ENCODE results near the gene CCDC198. TPM values are rescaled to one million over a fixed set of nuclear protein-coding genes. Genes with fewer than 3 reads are reported as not detected.

CCDC198 gene
- total RNA-seq, 4 donors from 2014 or later: not detected

- DNase-seq (ENCODE audit: low spot score in 2 of 2): no peak
- no peak overlapping the region for H3K4me3 ChIP-seq
- H3K4me1 ChIP-seq: no peaks in the 10 kb centered on the region
- H3K27ac ChIP-seq: no peak overlapping the region
- H3K27me3 ChIP-seq: no peaks in the 10 kb centered on the region
- H3K9me3 ChIP-seq: no peaks in the 10 kb centered on the region
- no peaks in the 10 kb centered on the region for H3K36me3 ChIP-seq
- TF ChIP-seq EP300 (IDR thresholded peaks at IDR 0.05) (no peak), POLR2A (IDR thresholded peaks at IDR 0.05) (no peak), POLR2AphosphoS5 (IDR thresholded peaks at IDR 0.05) (no peak), CTCF (IDR thresholded peaks at IDR 0.05) (no peak)
These were observed 8.0 kb downstream of the CCDC198 start for GRCh38 chr14:57485635-57486034.

- no peak for DNase-seq (ENCODE audit: low spot score in 2 of 2)
- WGBS: 50% methylated on average over 3 of the region's 3 CpGs
- no peaks in the 10 kb centered on the region for H3K27me3 ChIP-seq
- no peaks in the 10 kb centered on the region for H3K4me1 ChIP-seq
- H3K9me3 ChIP-seq: no peaks in the 10 kb centered on the region
- H3K4me3 ChIP-seq: no peak overlapping the region
- no peaks in the 10 kb centered on the region for H3K36me3 ChIP-seq
- H3K27ac ChIP-seq: no peak overlapping the region
- TF ChIP-seq CTCF (IDR thresholded peaks at IDR 0.05) (no peak), EP300 (IDR thresholded peaks at IDR 0.05) (no peak), POLR2A (IDR thresholded peaks at IDR 0.05) (no peak), POLR2AphosphoS5 (IDR thresholded peaks at IDR 0.05) (no peak)
These were observed 11.5 kb downstream of the CCDC198 start for GRCh38 chr14:57482120-57482519.

GRCh38 chr14:57480051-57480450, 13.6 kb downstream of the CCDC198 start:
- 78% methylated on average over 1 of the region's 1 CpG for whole genome bisulfite sequencing
- no peaks in the 10 kb centered on the region for H3K27me3 ChIP-seq
- DNase-seq (ENCODE audit: low spot score in 2 of 2): no peak
- H3K9me3 ChIP-seq: no peaks in the 10 kb centered on the region
- no peaks in the 10 kb centered on the region for H3K4me1 ChIP-seq
- no peak for TF ChIP-seq POLR2AphosphoS5 (IDR thresholded peaks at IDR 0.05)
- no peak for TF ChIP-seq CTCF (IDR thresholded peaks at IDR 0.05)
- no peak for TF ChIP-seq POLR2A (IDR thresholded peaks at IDR 0.05)
- no peak for TF ChIP-seq EP300 (IDR thresholded peaks at IDR 0.05)
- H3K36me3 ChIP-seq: no peaks in the 10 kb centered on the region
- no peak overlapping the region for H3K4me3 ChIP-seq
- H3K27ac ChIP-seq: no peak overlapping the region

- Histone ChIP-seq H3K36me3 (no peaks in the 10 kb centered on the region), H3K4me3 (no peak overlapping the region), H3K9me3 (no peaks in the 10 kb centered on the region), H3K27me3 (no peaks in the 10 kb centered on the region), H3K4me1 (no peaks in the 10 kb centered on the region), H3K27ac (no peak overlapping the region)
- TF ChIP-seq EP300 (IDR thresholded peaks at IDR 0.05): no peak
- no peak for TF ChIP-seq POLR2AphosphoS5 (IDR thresholded peaks at IDR 0.05)
- TF ChIP-seq CTCF (IDR thresholded peaks at IDR 0.05): no peak
- TF ChIP-seq POLR2A (IDR thresholded peaks at IDR 0.05): no peak
- DNase-seq (ENCODE audit: low spot score in 2 of 2): no peak
- 84% methylated on average over 1 of the region's 1 CpG for WGBS
These were observed 14.5 kb downstream of the CCDC198 start for GRCh38 chr14:57479197-57479596.

- H3K27ac ChIP-seq: no peak overlapping the region
- H3K4me3 ChIP-seq: no peak overlapping the region
- no peak for DNase-seq (ENCODE audit: low spot score in 2 of 2)
- 64% methylated on average over 2 of the region's 2 CpGs for WGBS
- H3K36me3 ChIP-seq: no peaks in the 10 kb centered on the region
- H3K4me1 ChIP-seq: no peaks in the 10 kb centered on the region
- no peaks in the 10 kb centered on the region for H3K9me3 ChIP-seq
- TF ChIP-seq POLR2AphosphoS5 (IDR thresholded peaks at IDR 0.05) (no peak), CTCF (IDR thresholded peaks at IDR 0.05) (no peak), EP300 (IDR thresholded peaks at IDR 0.05) (no peak), POLR2A (IDR thresholded peaks at IDR 0.05) (no peak)
- H3K27me3 ChIP-seq: no peaks in the 10 kb centered on the region
These were observed 15.6 kb downstream of the CCDC198 start for GRCh38 chr14:57478050-57478449.

All from suprapubic skin (tissue), 4 donors.